LNCAP (cell line): ENCODE measurements around the gene JAKMIP1.

Experiments used
- CTCF ChIP-seq: fragments of 450-650 bp; IDR thresholded peaks from 2 replicates; pipeline ENCODE4 v1.5.1; 2017; ENCODE audit warnings: mild to moderate bottlenecking

JAKMIP1 gene

GRCh38 chr4:6121276-6121850 is 79.0 kb downstream of the JAKMIP1 start:
- TF ChIP-seq CTCF, result no peak

GRCh38 chr4:6120361-6120760 is 80.0 kb downstream of the JAKMIP1 start:
- no peak for TF ChIP-seq CTCF

- no peak for TF ChIP-seq CTCF
These were observed 80.8 kb downstream of the JAKMIP1 start for GRCh38 chr4:6119507-6120020.

GRCh38 chr4:6118201-6118600 is 82.1 kb downstream of the JAKMIP1 start:
- TF ChIP-seq CTCF, result no peak

GRCh38 chr4:6116696-6117285 is 83.6 kb downstream of the JAKMIP1 start:
- no peak for TF ChIP-seq CTCF

- no peak for TF ChIP-seq CTCF
These were observed 84.4 kb downstream of the JAKMIP1 start for GRCh38 chr4:6115746-6116586.

GRCh38 chr4:6115342-6115741 is 85.0 kb downstream of the JAKMIP1 start:
- TF ChIP-seq CTCF, result no peak
